PC-9 (cell line): ENCODE measurements around the gene FANK1. TPM values are rescaled to one million over a fixed set of nuclear protein-coding genes. Genes with fewer than 3 reads are reported as not detected.
"Not testable (repeated sequence)": the region's sequence is repeated elsewhere in the genome, so short reads cannot be mapped to it uniquely, and the experiment has no call there.

Source experiments
- BruUV-seq: library from RNA; stranded (reverse); fragments of 400-500 nt; replicated peaks from 2 replicates; lab custom pipeline; 2021; lab: Mats Ljungman, UMichigan
- CTCF ChIA-PET: fragments of 300-600 bp; sonication (Branson Sonifier 250); formaldehyde crosslinking; loops from one replicate; lab custom pipeline; 2022; ENCODE audit warnings: antibody characterized with exemption; lab: Charles Lee
- POLR2A ChIA-PET: fragments of 300-600 bp; sonication (Branson Sonifier 250); formaldehyde crosslinking; loops from one replicate; lab custom pipeline; 2022; ENCODE audit warnings: antibody characterized with exemption; ENCODE audit not compliant: unreplicated experiment; lab: Charles Lee
- DNase-seq, 2 experiments: peaks; one replicate each; pipeline versions ENCODE4 v3.0.0 to v3.0.0-alpha.2; 2015 to 2022; ENCODE audit warnings: mixed read lengths in 1 of 2
- H2AFZ ChIP-seq: fragments of 200-600 bp; sonication (generic); 2 replicates; pipeline ENCODE4 v1.8.1; 2017; ENCODE audit warnings: antibody characterized with exemption
- H3F3A ChIP-seq: fragments of 200-600 bp; sonication (generic); 2 replicates; pipeline ENCODE4 v1.8.1; 2017; ENCODE audit warnings: antibody characterized with exemption, mild to moderate bottlenecking, low read depth; ENCODE audit not compliant: insufficient read depth
- H3K27ac ChIP-seq: fragments of 200-600 bp; sonication (generic); 2 replicates; pipeline ENCODE4 v1.6.1; 2016; ENCODE audit warnings: mixed run types
- H3K27me3 ChIP-seq: fragments of 200-600 bp; sonication (generic); 2 replicates; pipeline ENCODE4 v1.6.1; 2016; ENCODE audit warnings: low read depth, mixed run types; ENCODE audit not compliant: insufficient read depth
- H3K36me3 ChIP-seq: fragments of 200-600 bp; sonication (generic); 2 replicates; pipeline ENCODE4 v1.6.1; 2016; ENCODE audit warnings: low read depth, mixed run types
- H3K4me1 ChIP-seq: fragments of 200-600 bp; sonication (generic); replicated peaks from 2 replicates; pipeline ENCODE4 v1.6.1; 2016; ENCODE audit warnings: mixed run types; ENCODE audit not compliant: insufficient read depth
- H3K4me2 ChIP-seq: fragments of 200-600 bp; sonication (generic); 2 replicates; pipeline ENCODE4 v1.6.1; 2017; ENCODE audit warnings: mixed run types
- H3K4me3 ChIP-seq: fragments of 200-600 bp; sonication (generic); 2 replicates; pipeline ENCODE4 v1.6.1; 2016; ENCODE audit warnings: mixed run types
- H3K79me2 ChIP-seq: fragments of 200-600 bp; sonication (generic); 2 replicates; pipeline ENCODE4 v1.6.1; 2017; ENCODE audit warnings: low read depth, mixed run types
- H3K9me2 ChIP-seq: fragments of 200-600 bp; sonication (generic); 2 replicates; pipeline ENCODE4 v1.8.1; 2017; ENCODE audit warnings: mild to moderate bottlenecking; ENCODE audit not compliant: insufficient read depth
- H3K9me3 ChIP-seq: fragments of 200-600 bp; sonication (generic); 2 replicates; pipeline ENCODE4 v1.8.1; 2016; ENCODE audit warnings: low read depth; ENCODE audit not compliant: insufficient read depth
- H4K20me1 ChIP-seq: fragments of 200-600 bp; sonication (generic); 2 replicates; pipeline ENCODE4 v1.8.1; 2017; ENCODE audit not compliant: insufficient read depth
- CTCF ChIP-seq: fragments of 200-600 bp; sonication (generic); conservative IDR thresholded peaks from 2 replicates; pipeline ENCODE4 v1.6.1; 2017; ENCODE audit warnings: mixed run types, antibody characterized with exemption, mild to moderate bottlenecking, moderate library complexity
- EZH2 ChIP-seq: fragments of 200-600 bp; sonication (generic); IDR thresholded peaks from 2 replicates; pipeline ENCODE4 v1.8.0; 2017; ENCODE audit warnings: antibody characterized with exemption, low read depth
- intact Hi-C: fragments of 100-400 bp; cut with micrococcal nuclease; formaldehyde crosslinking; loops from one replicate; pipeline ENCODE4 v1.10.0; 2022; ENCODE audit not compliant: unreplicated experiment
- total RNA-seq: library from RNA; stranded (reverse); gene quantifications from 2 replicates; pipeline ENCODE4 v1.2.3, GENCODE V29; 2021

The FANK1 gene
- total RNA-seq, 1 experiment from 2014 or later = 21.4 TPM

DNA sequence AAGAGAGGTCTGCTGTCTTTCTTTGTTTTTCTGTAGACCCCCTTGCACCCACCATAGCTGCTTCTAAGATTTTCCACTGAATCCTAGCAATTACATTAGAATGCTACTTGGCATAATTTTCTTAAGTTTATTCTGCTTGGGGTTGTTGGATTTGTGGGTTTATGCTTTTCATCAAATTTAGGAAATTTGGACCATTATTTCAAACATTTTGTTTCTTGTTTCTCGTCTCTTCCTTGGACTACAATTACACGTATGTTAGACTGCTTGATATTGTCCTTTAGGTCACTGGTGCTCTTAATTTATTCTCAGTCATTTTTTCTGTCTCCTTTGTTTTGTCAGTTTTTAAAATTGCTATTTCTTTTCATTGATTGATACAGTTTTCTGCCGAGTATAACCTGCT, 65.8 kb downstream of the FANK1 start:
- Histone ChIP-seq H3K4me3 (no peak overlapping the region), H3K36me3 (no peaks in the 10 kb centered on the region), H3F3A (no peaks in the 10 kb centered on the region), H4K20me1 (no peaks in the 10 kb centered on the region), H3K27ac (no peak overlapping the region), H3K9me2 (no peaks in the 10 kb centered on the region), H3K4me1 (no peaks in the 10 kb centered on the region), H3K9me3 (no peaks in the 10 kb centered on the region), H3K79me2 (no peaks in the 10 kb centered on the region), H3K4me2 (no peak overlapping the region), H3K27me3 (no peaks in the 10 kb centered on the region), H2AFZ (no peak overlapping the region)
- BruUV-seq = no TSS peak
- TF ChIP-seq CTCF (no peak), EZH2 (no peak)
- DNase-seq = no peak
- CTCF ChIA-PET = no interaction called here
- POLR2A ChIA-PET = no interaction called here
- intact Hi-C loops = no loop called here

- Histone ChIP-seq H3K79me2 (no peaks in the 10 kb centered on the region), H3F3A (no peaks in the 10 kb centered on the region), H3K36me3 (no peaks in the 10 kb centered on the region), H3K4me3 (no peak overlapping the region), H3K4me1 (no peaks in the 10 kb centered on the region), H3K27ac (no peak overlapping the region), H2AFZ (no peak overlapping the region), H3K9me2 (no peaks in the 10 kb centered on the region), H3K27me3 (no peaks in the 10 kb centered on the region), H3K9me3 (no peaks in the 10 kb centered on the region), H3K4me2 (no peak overlapping the region), H4K20me1 (no peaks in the 10 kb centered on the region)
- TF ChIP-seq CTCF (no peak), EZH2 (no peak)
- POLR2A ChIA-PET = no interaction called here
- no TSS peak for BruUV-seq
- no peak for DNase-seq
- CTCF ChIA-PET = no interaction called here
- intact Hi-C loops = no loop called here
Measured at GRCh38 chr10:125964558-125964957, 68.2 kb downstream of the FANK1 start.

- Histone ChIP-seq H3K36me3 (no peaks in the 10 kb centered on the region), H4K20me1 (no peaks in the 10 kb centered on the region), H3F3A (no peaks in the 10 kb centered on the region), H3K4me1 (no peaks in the 10 kb centered on the region), H3K27me3 (no peaks in the 10 kb centered on the region), H3K4me2 (no peak overlapping the region), H3K9me2 (no peaks in the 10 kb centered on the region), H3K27ac (no peak overlapping the region), H3K9me3 (no peaks in the 10 kb centered on the region), H2AFZ (no peak overlapping the region), H3K79me2 (no peaks in the 10 kb centered on the region), H3K4me3 (no peak overlapping the region)
- BruUV-seq = no TSS peak
- ChIA-PET POLR2A (no interaction called here), CTCF (no interaction called here)
- TF ChIP-seq CTCF (no peak), EZH2 (no peak)
- intact Hi-C loops = no loop called here
- no peak for DNase-seq
Measured at GRCh38 chr10:125967533-125967932, 71.2 kb downstream of the FANK1 start.

DNA sequence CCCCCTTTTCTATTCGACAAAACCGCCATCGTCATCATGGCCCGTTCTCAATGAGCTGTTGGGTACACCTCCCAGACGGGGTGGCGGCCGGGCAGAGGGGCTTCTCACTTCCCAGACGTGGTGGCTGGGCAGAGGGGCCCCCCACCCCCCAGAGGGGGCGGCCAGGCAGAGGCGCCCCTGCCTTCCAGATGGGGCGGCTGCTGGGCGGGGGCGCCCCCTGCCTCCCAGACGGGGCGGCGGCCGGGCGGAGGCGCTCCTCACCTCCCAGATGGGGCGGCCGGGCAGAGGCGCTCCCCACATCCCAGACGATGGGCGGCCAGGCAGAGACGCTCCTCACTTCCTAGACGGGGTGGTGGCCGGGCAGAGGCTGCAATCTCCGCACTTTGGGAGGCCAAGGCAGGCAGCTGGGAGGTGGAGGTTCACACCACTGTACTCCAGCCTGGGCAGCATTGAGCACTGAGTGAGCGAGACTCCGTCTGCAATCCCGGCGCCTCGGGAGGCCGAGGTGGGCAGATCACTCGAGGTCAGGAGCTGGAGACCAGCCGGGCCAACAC, 73.8 kb downstream of the FANK1 start:
- H3K4me1 ChIP-seq, H3K4me2 ChIP-seq, H3F3A ChIP-seq, POLR2A ChIA-PET, H2AFZ ChIP-seq, CTCF ChIA-PET, H3K27ac ChIP-seq, H3K4me3 ChIP-seq, H3K9me2 ChIP-seq, BruUV-seq, H3K79me2 ChIP-seq, H3K36me3 ChIP-seq, DNase-seq, H4K20me1 ChIP-seq, H3K9me3 ChIP-seq, H3K27me3 ChIP-seq: not testable (repeated sequence)
- intact Hi-C loops = loop anchor here (5.0 kb wide), 1 partner anchor 38 kb away; no protein-coding TSS in a partner anchor
